ENCODE measurements around the gene SMU1. TPM values are rescaled to one million over a fixed set of nuclear protein-coding genes. Genes with fewer than 3 reads are reported as not detected.

SMU1 gene
- total RNA-seq, 1 experiment from 2014 or later = 23.6 TPM

DNA sequence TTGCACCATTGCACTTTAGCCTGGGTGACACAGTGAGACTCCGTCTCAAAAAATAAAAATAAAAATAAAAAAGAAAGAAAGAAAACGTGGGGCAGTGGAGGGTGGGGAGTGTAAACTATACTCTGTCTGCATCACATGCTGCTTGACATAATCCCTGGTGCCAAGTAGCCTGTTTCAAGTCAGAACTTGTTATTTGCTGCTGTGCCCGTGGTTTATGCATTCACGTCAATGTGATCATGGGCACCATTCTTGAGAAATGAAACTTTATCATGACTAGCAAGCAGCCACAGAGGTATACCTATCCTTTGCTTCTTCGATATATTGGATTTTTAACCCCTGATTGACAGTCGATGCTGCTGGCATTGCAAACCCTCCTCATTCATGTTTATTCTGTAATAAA, 4.1 kb upstream of the SMU1 start:
- BruUV-seq (replicated peaks) = no TSS peak
- H3K4me1 ChIP-seq = peaks cover under 1% of the 10 kb centered on the region; the same call in 1 of the 2 replicates
- no peak overlapping the region for H3K27ac Mint-ChIP-seq (ENCODE audit: unreplicated experiment)
- intact Hi-C loops (cut with micrococcal nuclease; ENCODE audit: unreplicated experiment) = loop anchor here (2.0 to 5.0 kb wide), 2 partner anchors 37 to 50 kb away; no protein-coding TSS in a partner anchor
- no peaks in the 10 kb centered on the region for H3K9me3 ChIP-seq
- no peak overlapping the region for H3K4me3 Mint-ChIP-seq (ENCODE audit: unreplicated experiment)
- H3K36me3 Mint-ChIP-seq (ENCODE audit: insufficient read depth, unreplicated experiment) = peaks cover 9% of the 10 kb centered on the region
- H3K4me3 ChIP-seq (ENCODE audit: low read depth, low read length) = no peak overlapping the region
- ChIA-PET POLR2A (no interaction called here), CTCF (interaction anchor here (0.6 to 2.3 kb wide), 2 partner anchors 146 kb away, joined by 4 to 6 read pairs; no protein-coding TSS in a partner anchor)
- TF ChIP-seq, protein P1, sequence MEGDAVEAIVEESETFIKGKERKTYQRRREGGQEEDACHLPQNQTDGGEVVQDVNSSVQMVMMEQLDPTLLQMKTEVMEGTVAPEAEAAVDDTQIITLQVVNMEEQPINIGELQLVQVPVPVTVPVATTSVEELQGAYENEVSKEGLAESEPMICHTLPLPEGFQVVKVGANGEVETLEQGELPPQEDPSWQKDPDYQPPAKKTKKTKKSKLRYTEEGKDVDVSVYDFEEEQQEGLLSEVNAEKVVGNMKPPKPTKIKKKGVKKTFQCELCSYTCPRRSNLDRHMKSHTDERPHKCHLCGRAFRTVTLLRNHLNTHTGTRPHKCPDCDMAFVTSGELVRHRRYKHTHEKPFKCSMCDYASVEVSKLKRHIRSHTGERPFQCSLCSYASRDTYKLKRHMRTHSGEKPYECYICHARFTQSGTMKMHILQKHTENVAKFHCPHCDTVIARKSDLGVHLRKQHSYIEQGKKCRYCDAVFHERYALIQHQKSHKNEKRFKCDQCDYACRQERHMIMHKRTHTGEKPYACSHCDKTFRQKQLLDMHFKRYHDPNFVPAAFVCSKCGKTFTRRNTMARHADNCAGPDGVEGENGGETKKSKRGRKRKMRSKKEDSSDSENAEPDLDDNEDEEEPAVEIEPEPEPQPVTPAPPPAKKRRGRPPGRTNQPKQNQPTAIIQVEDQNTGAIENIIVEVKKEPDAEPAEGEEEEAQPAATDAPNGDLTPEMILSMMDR (IDR thresholded peaks at IDR 0.05; ENCODE audit: insufficient read depth in 1 of 2, low read depth in 1 of 2, low read length in 1 of 2, severe bottlenecking in 1 of 2, unreplicated experiment in 1 of 2) = no peak
- no peaks in the 10 kb centered on the region for H3K9me3 Mint-ChIP-seq (ENCODE audit: unreplicated experiment)
- peaks cover 2% of the 10 kb centered on the region for H3K4me1 Mint-ChIP-seq (ENCODE audit: low read depth, unreplicated experiment)
- DNase-seq = no peak
- no peaks in the 10 kb centered on the region for H3K27me3 Mint-ChIP-seq (ENCODE audit: insufficient read depth, unreplicated experiment)
- no peaks in the 10 kb centered on the region for H3K27me3 ChIP-seq (replicated peaks; ENCODE audit: control insufficient read depth, insufficient read depth, low read length)
- no peaks in the 10 kb centered on the region for H3K36me3 ChIP-seq (ENCODE audit: control insufficient read depth, insufficient read depth, low read length)

DNA sequence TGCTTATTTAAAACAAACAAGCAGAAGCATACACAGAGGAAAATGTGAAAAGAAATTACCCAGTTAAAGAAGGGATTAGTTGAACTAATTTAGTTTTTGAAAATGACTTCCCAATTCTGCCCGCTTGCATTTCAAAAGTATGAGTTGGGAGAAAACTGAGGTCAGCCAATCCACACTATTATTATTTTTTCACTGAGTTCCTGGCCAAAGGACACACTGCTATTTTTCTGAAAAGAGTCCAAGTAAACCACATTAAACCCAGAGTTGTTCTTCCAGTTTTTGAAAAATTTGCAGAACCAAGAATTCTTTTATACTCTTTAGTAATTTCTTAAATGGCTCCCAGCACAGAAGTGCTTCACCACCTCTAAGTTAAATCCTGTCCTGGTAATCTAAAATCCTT, 7.5 kb downstream of the SMU1 start:
- H3K4me3 ChIP-seq (ENCODE audit: low read depth, low read length) = no peak overlapping the region
- no peaks in the 10 kb centered on the region for H3K4me1 ChIP-seq
- POLR2A ChIA-PET = no interaction called here
- H3K27ac Mint-ChIP-seq (ENCODE audit: unreplicated experiment) = no peak overlapping the region
- no TSS peak for BruUV-seq (replicated peaks)
- H3K4me3 Mint-ChIP-seq (ENCODE audit: unreplicated experiment) = no peak overlapping the region
- H3K4me1 Mint-ChIP-seq (ENCODE audit: low read depth, unreplicated experiment) = no peaks in the 10 kb centered on the region
- peaks cover 4% of the 10 kb centered on the region for H3K36me3 ChIP-seq (ENCODE audit: control insufficient read depth, insufficient read depth, low read length)
- intact Hi-C loops (cut with micrococcal nuclease; ENCODE audit: unreplicated experiment) = no loop called here
- H3K9me3 Mint-ChIP-seq (ENCODE audit: unreplicated experiment) = no peaks in the 10 kb centered on the region
- no peaks in the 10 kb centered on the region for H3K27me3 ChIP-seq (replicated peaks; ENCODE audit: control insufficient read depth, insufficient read depth, low read length)
- H3K36me3 Mint-ChIP-seq (ENCODE audit: insufficient read depth, unreplicated experiment) = peaks cover 92% of the 10 kb centered on the region
- CTCF ChIA-PET = no interaction called here
- H3K27me3 Mint-ChIP-seq (ENCODE audit: insufficient read depth, unreplicated experiment) = no peaks in the 10 kb centered on the region
- no peak for DNase-seq
- TF ChIP-seq, protein P1 (IDR thresholded peaks at IDR 0.05; ENCODE audit: insufficient read depth in 1 of 2, low read depth in 1 of 2, low read length in 1 of 2, severe bottlenecking in 1 of 2, unreplicated experiment in 1 of 2) = no peak
- no peaks in the 10 kb centered on the region for H3K9me3 ChIP-seq

DNA sequence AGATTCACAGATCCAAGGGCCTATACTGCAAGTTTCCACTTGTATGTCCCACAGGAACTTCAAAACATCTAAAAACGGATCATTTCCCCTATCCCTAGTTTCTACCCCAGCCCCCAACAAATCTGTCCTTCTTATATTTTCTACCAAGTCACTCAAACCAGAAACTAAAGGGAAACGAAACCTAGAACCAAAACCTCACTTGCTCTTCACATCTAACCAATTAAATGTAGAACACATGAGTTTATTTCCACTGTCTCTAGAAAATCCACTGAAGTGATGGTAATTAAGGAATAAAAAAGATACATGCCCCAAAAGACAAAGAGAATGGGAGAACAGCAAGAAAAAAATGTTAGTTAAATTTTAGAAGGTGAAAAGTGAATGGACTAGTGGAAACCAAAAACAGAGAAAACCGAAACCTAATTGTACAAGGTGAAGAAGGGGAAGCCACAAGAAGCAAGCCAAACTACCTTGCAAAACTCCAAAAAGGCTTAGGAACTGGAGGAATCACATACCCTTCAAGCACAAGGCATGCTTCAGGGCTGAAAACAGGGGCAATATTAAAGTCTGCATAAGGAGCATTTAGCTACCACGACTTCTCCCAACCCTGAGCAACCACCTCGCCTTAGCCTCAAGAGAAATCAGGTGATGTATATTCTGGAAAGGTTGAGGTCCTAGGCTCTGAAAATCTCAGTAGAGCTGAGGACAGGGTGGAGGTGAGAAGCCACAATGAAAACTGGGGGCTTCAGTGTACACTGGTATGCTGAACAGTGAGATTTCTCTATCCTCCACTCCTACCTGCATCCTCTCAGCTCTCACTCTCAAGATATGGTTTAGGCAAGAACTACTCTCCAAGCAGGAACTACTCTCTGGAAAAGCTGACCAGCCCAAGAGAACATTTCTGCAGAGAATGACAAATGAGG, 11.1 kb downstream of the SMU1 start:
- H3K4me3 ChIP-seq (ENCODE audit: low read depth, low read length) = no peak overlapping the region
- no peak overlapping the region for H3K27ac Mint-ChIP-seq (ENCODE audit: unreplicated experiment)
- no peaks in the 10 kb centered on the region for H3K27me3 Mint-ChIP-seq (ENCODE audit: insufficient read depth, unreplicated experiment)
- ChIA-PET POLR2A (no interaction called here), CTCF (no interaction called here)
- H3K27me3 ChIP-seq (replicated peaks; ENCODE audit: control insufficient read depth, insufficient read depth, low read length) = no peaks in the 10 kb centered on the region
- TF ChIP-seq, protein P1 (IDR thresholded peaks at IDR 0.05; ENCODE audit: insufficient read depth in 1 of 2, low read depth in 1 of 2, low read length in 1 of 2, severe bottlenecking in 1 of 2, unreplicated experiment in 1 of 2) = no peak
- H3K4me3 Mint-ChIP-seq (ENCODE audit: unreplicated experiment) = no peak overlapping the region
- no peak for DNase-seq
- intact Hi-C loops (cut with micrococcal nuclease; ENCODE audit: unreplicated experiment) = no loop called here
- peaks cover 89% of the 10 kb centered on the region for H3K36me3 Mint-ChIP-seq (ENCODE audit: insufficient read depth, unreplicated experiment)
- no peaks in the 10 kb centered on the region for H3K4me1 ChIP-seq
- no peaks in the 10 kb centered on the region for H3K4me1 Mint-ChIP-seq (ENCODE audit: low read depth, unreplicated experiment)
- H3K9me3 ChIP-seq = no peaks in the 10 kb centered on the region
- H3K36me3 ChIP-seq (ENCODE audit: control insufficient read depth, insufficient read depth, low read length) = peaks cover 7% of the 10 kb centered on the region
- no peaks in the 10 kb centered on the region for H3K9me3 Mint-ChIP-seq (ENCODE audit: unreplicated experiment)
- BruUV-seq (replicated peaks) = no TSS peak
